Measurements from ENCODE around the gene GDPGP1. TPM values are rescaled to one million over a fixed set of nuclear protein-coding genes. Genes with fewer than 3 reads are reported as not detected.
"Not testable (repeated sequence)": the region's sequence is repeated elsewhere in the genome, so short reads cannot be mapped to it uniquely, and the experiment has no call there.

GDPGP1 gene
- total and polyA plus RNA-seq, 4 donors = 2.5 to 8.6 (median 5.1) TPM

- TF ChIP-seq ZBTB33 (IDR thresholded peaks at IDR 0.05) (no peak), MAX (IDR thresholded peaks at IDR 0.05) (no peak), TAF1 (conservative IDR thresholded peaks at IDR 0.05) (no peak), EGR1 (IDR thresholded peaks at IDR 0.05; ENCODE audit: low read depth in 2 of 2) (no peak), HNF4G (IDR thresholded peaks at IDR 0.05) (no peak), FOXA2 (IDR thresholded peaks at IDR 0.05) (no peak), RXRA (IDR thresholded peaks at IDR 0.05) (no peak), SP1 (IDR thresholded peaks at IDR 0.05) (no peak)
Observed at GRCh38 chr15:90257776-90258175, 23.8 kb downstream of the GDPGP1 start (continued).

GRCh38 chr15:90259524-90259923 lies 25.5 kb downstream of the GDPGP1 start:
- TF ChIP-seq RAD21 (IDR thresholded peaks at IDR 0.05) (no peak), FOXA2 (IDR thresholded peaks at IDR 0.05) (no peak), GABPA (IDR thresholded peaks at IDR 0.05 in 1 of 2, conservative IDR thresholded peaks at IDR 0.05 in 1 of 2) (no peak), FOXA1 (IDR thresholded peaks at IDR 0.05) (no peak), NR2F2 (IDR thresholded peaks at IDR 0.05) (no peak), TAF1 (conservative IDR thresholded peaks at IDR 0.05) (no peak), JUND (IDR thresholded peaks at IDR 0.05) (no peak), YY1 (IDR thresholded peaks at IDR 0.05) (no peak), CTCF (IDR thresholded peaks at IDR 0.05; ENCODE audit: low read depth, low read length, missing input control) (no peak), HNF4A (conservative IDR thresholded peaks at IDR 0.05) (no peak), EGR1 (IDR thresholded peaks at IDR 0.05; ENCODE audit: low read depth in 2 of 2) (no peak), ATF3 (IDR thresholded peaks at IDR 0.05) (no peak), REST (IDR thresholded peaks at IDR 0.05) (no peak), SP1 (IDR thresholded peaks at IDR 0.05) (no peak), RXRA (IDR thresholded peaks at IDR 0.05) (no peak), MAX (IDR thresholded peaks at IDR 0.05) (no peak)

GRCh38 chr15:90260731-90261130 lies 26.7 kb downstream of the GDPGP1 start:
- H3K4me1 ChIP-seq (ENCODE audit: control insufficient read depth in 4 of 4, insufficient read depth in 4 of 4, low read length in 3 of 4) = peaks cover 0 to 10% (median 7%) of the 10 kb centered on the region in 4 donors
- H3K9ac ChIP-seq (ENCODE audit: low read depth in 1 of 2, low read length in 2 of 2); H3K27ac ChIP-seq (ENCODE audit: low read depth in 1 of 2, low read length in 2 of 2); H3K27me3 ChIP-seq (ENCODE audit: control insufficient read depth in 4 of 4, insufficient read depth in 4 of 4, low read length in 3 of 4); H3K36me3 ChIP-seq (ENCODE audit: control insufficient read depth in 4 of 4, insufficient read depth in 3 of 4, low read depth in 1 of 4, low read length in 3 of 4); H3K4me3 ChIP-seq (ENCODE audit: low read depth in 1 of 3, low read length in 3 of 3); DNase-seq (ENCODE audit: low spot score); H3K9me3 ChIP-seq (ENCODE audit: control insufficient read depth in 4 of 4, low read length in 3 of 4): not testable (repeated sequence)
- 85% methylated on average over 6 of the region's 6 CpGs for WGBS

More at GRCh38 chr15:90259524-90259923, 25.5 kb downstream of the GDPGP1 start:
- Histone ChIP-seq H3K27ac (ENCODE audit: low read depth in 1 of 2, low read length in 2 of 2) (no peak overlapping the region), H3K9ac (ENCODE audit: low read depth in 1 of 2, low read length in 2 of 2) (no peak overlapping the region), H3K4me1 (ENCODE audit: control insufficient read depth in 4 of 4, insufficient read depth in 4 of 4, low read length in 3 of 4) (peaks cover 0 to 4% (median 2%) of the 10 kb centered on the region in 4 donors), H3K4me3 (ENCODE audit: low read depth in 1 of 3, low read length in 3 of 3) (no peak overlapping the region), H3K27me3 (ENCODE audit: control insufficient read depth in 4 of 4, insufficient read depth in 4 of 4, low read length in 3 of 4) (no peaks in the 10 kb centered on the region), H3K36me3 (ENCODE audit: control insufficient read depth in 4 of 4, insufficient read depth in 3 of 4, low read depth in 1 of 4, low read length in 3 of 4) (no peaks in the 10 kb centered on the region), H3K9me3 (ENCODE audit: control insufficient read depth in 4 of 4, low read length in 3 of 4) (no peaks in the 10 kb centered on the region)
- WGBS = 86% methylated on average over 5 of the region's 5 CpGs
- DNase-seq (ENCODE audit: low spot score) = no peak
